Measurements from ENCODE around the gene ITGA8.
"Not testable (repeated sequence)": the region's sequence is repeated elsewhere in the genome, so short reads cannot be mapped to it uniquely, and the experiment has no call there.

The ITGA8 gene

GRCh38 chr10:15605740-15606369 lies 113.9 kb downstream of the ITGA8 start:
- DNase-seq, result no peak

GRCh38 chr10:15603446-15604011 lies 116.2 kb downstream of the ITGA8 start:
- no peak for DNase-seq

GRCh38 chr10:15601819-15602218 lies 117.9 kb downstream of the ITGA8 start:
- no peak for DNase-seq

GRCh38 chr10:15595260-15595659 lies 124.5 kb downstream of the ITGA8 start:
- no peak for DNase-seq

- no peak for DNase-seq
These were observed 127.8 kb downstream of the ITGA8 start for GRCh38 chr10:15591937-15592336.

- DNase-seq, result no peak
These were observed 128.3 kb downstream of the ITGA8 start for GRCh38 chr10:15591431-15591830.

- no peak for DNase-seq
These were observed 130.8 kb downstream of the ITGA8 start for GRCh38 chr10:15588635-15589508.

GRCh38 chr10:15588151-15588550 lies 131.6 kb downstream of the ITGA8 start:
- no peak for DNase-seq

GRCh38 chr10:15587271-15587670 lies 132.5 kb downstream of the ITGA8 start:
- no peak for DNase-seq

GRCh38 chr10:15585303-15585715 lies 134.4 kb downstream of the ITGA8 start:
- DNase-seq, result no peak

- not testable (repeated sequence) for DNase-seq
These were observed 136.8 kb downstream of the ITGA8 start for GRCh38 chr10:15582972-15583371.

GRCh38 chr10:15579605-15580004 lies 140.1 kb downstream of the ITGA8 start:
- DNase-seq, result no peak

GRCh38 chr10:15572531-15573045 lies 147.1 kb downstream of the ITGA8 start:
- DNase-seq, result no peak

- DNase-seq, result no peak
These were observed 148.1 kb downstream of the ITGA8 start for GRCh38 chr10:15571575-15571974.

GRCh38 chr10:15570738-15571339 lies 148.9 kb downstream of the ITGA8 start:
- DNase-seq, result no peak

GRCh38 chr10:15567952-15568351 lies 151.8 kb downstream of the ITGA8 start:
- no peak for DNase-seq

- DNase-seq, result no peak
These were observed 156.5 kb downstream of the ITGA8 start for GRCh38 chr10:15563246-15563645.

GRCh38 chr10:15562578-15562977 lies 157.1 kb downstream of the ITGA8 start:
- no peak for DNase-seq

- no peak for DNase-seq
These were observed 157.6 kb downstream of the ITGA8 start for GRCh38 chr10:15562116-15562515.

- DNase-seq, result no peak
These were observed 161.6 kb downstream of the ITGA8 start for GRCh38 chr10:15558136-15558535.

- DNase-seq, result not testable (repeated sequence)
These were observed 162.6 kb downstream of the ITGA8 start for GRCh38 chr10:15557168-15557567.

- no peak for DNase-seq
These were observed 168.8 kb downstream of the ITGA8 start for GRCh38 chr10:15550950-15551349.

GRCh38 chr10:15548331-15548730 lies 171.4 kb downstream of the ITGA8 start:
- DNase-seq, result no peak

Measured in NCI-H2081 treated with DMSO at 0.1 percent for 48 hours (cell line).